IPS-NIHi7 (cell line): ENCODE measurements around the gene IGF1.
"Not testable (repeated sequence)": the region's sequence is repeated elsewhere in the genome, so short reads cannot be mapped to it uniquely, and the experiment has no call there.

ENCODE experiments used
- DNase-seq: peaks from one replicate; pipeline ENCODE4 v3.0.0; 2012; ENCODE audit warnings: mixed read lengths; ENCODE audit errors: extremely low spot score

Gene IGF1

GRCh38 chr12:102379346-102380162 is 100.8 kb downstream of the IGF1 start:
- DNase-seq = no peak

GRCh38 chr12:102376781-102377180 is 103.6 kb downstream of the IGF1 start:
- DNase-seq = no peak

GRCh38 chr12:102376181-102376747 is 104.1 kb downstream of the IGF1 start:
- no peak for DNase-seq

GRCh38 chr12:102374190-102374589 is 106.2 kb downstream of the IGF1 start:
- DNase-seq = no peak

GRCh38 chr12:102372087-102372486 is 108.3 kb downstream of the IGF1 start:
- no peak for DNase-seq

GRCh38 chr12:102371165-102371564 is 109.2 kb downstream of the IGF1 start:
- DNase-seq = no peak

GRCh38 chr12:102369876-102370275 is 110.5 kb downstream of the IGF1 start:
- no peak for DNase-seq

- no peak for DNase-seq
These were observed 115.0 kb downstream of the IGF1 start for GRCh38 chr12:102365365-102365764.

- DNase-seq = no peak
These were observed 115.7 kb downstream of the IGF1 start for GRCh38 chr12:102364709-102365108.

GRCh38 chr12:102356690-102357089 is 123.7 kb downstream of the IGF1 start:
- DNase-seq = no peak

GRCh38 chr12:102354281-102354680 is 126.1 kb downstream of the IGF1 start:
- not testable (repeated sequence) for DNase-seq

- no peak for DNase-seq
These were observed 129.0 kb downstream of the IGF1 start for GRCh38 chr12:102351322-102351721.

- DNase-seq = no peak
These were observed 130.3 kb downstream of the IGF1 start for GRCh38 chr12:102350070-102350469.

GRCh38 chr12:102349079-102349478 is 131.3 kb downstream of the IGF1 start:
- no peak for DNase-seq

- DNase-seq = no peak
These were observed 132.6 kb downstream of the IGF1 start for GRCh38 chr12:102347811-102348210.
